Ovary (tissue), 9 donors: ENCODE results near the gene ASCC3. TPM values are rescaled to one million over a fixed set of nuclear protein-coding genes. Genes with fewer than 3 reads are reported as not detected.

Experiments
- DNase-seq, 5 donors: peaks; one replicate each; pipeline ENCODE4 v3.0.0-alpha.2; 2019 to 2020
- H3K27ac ChIP-seq, 2 donors: fragments of 200-600 bp; one replicate each; pipeline versions ENCODE4 v1.5.1 to v1.8.0; 2019 to 2022
- H3K27me3 ChIP-seq: fragments of 200-600 bp; one replicate; pipeline ENCODE4 v1.8.0; 2022
- H3K36me3 ChIP-seq: fragments of 200-600 bp; sonication (generic); one replicate; pipeline ENCODE4 v1.5.1; 2019
- H3K4me1 ChIP-seq: one replicate; pipeline ENCODE4 v1.8.1; 2013; ENCODE audit warnings: mild to moderate bottlenecking, moderate library complexity; ENCODE audit not compliant: insufficient read depth
- H3K4me3 ChIP-seq: fragments of 200-600 bp; sonication (generic); one replicate; pipeline ENCODE4 v1.5.1; 2017
- H3K9me3 ChIP-seq, 2 donors: fragments of 200-600 bp in 1 of 2; sonication (generic) in 1 of 2; one replicate each; pipeline versions ENCODE4 v1.5.1 to v1.8.1; 2013 to 2019; ENCODE audit warnings: mild to moderate bottlenecking in 1 of 2, moderate library complexity in 1 of 2
- CTCF ChIP-seq, 3 donors: fragments of 450-650 bp in 2 of 3; fragments of 200-600 bp in 1 of 3; IDR thresholded peaks; one replicate each; pipeline versions ENCODE4 v1.5.1 to v1.8.0; 2016 to 2022; ENCODE audit warnings: antibody characterized with exemption in 3 of 3, mild to moderate bottlenecking in 1 of 3
- EP300 ChIP-seq: sonication (generic); formaldehyde crosslinking; IDR thresholded peaks from one replicate; pipeline ENCODE4 v1.6.1; 2017; ENCODE audit warnings: antibody characterized with exemption
- POLR2A ChIP-seq: fragments of 450-650 bp; IDR thresholded peaks from one replicate; pipeline ENCODE4 v1.6.1; 2017; ENCODE audit warnings: antibody characterized with exemption, mild to moderate bottlenecking, moderate library complexity
- WGBS, 3 donors: extraction: QIAGEN DNeasy Blood & Tissue Kit in 1 of 3; methylation state at CpG; one replicate each; pipeline versions ENCODE4 v1.1.5 to v1.1.7; 2013 to 2017; 5-methylcytosine and 5-hydroxymethylcytosine counted together
- intact Hi-C, 4 donors: fragments of 100-400 bp; cut with DNase I; formaldehyde crosslinking; loops; one replicate each; pipeline versions ENCODE4 v1.11.0 to v1.15.1; 2022 to 2023
- polyA plus RNA-seq, 2 donors: library from polyadenylated mRNA; stranded (reverse); fragments of 200-250 nt in 1 of 2; fragments of 350-450 nt in 1 of 2; fragmentation: Illumina TruSeq in 1 of 2; extraction: RNeasy Lipid Tissue Mini Kit (QIAGEN cat#74804) in 1 of 2; gene quantifications; one replicate each; pipeline ENCODE4 v1.2.3, GENCODE V29; 2013 to 2014
- total RNA-seq, 7 donors: library from RNA; depleted of rRNA in 2 of 7; stranded (reverse); fragments of >200 nt in 2 of 7; fragmentation: NEBNext Ultra II Directional in 3 of 7; extraction: Animal tissue kit (Norgen Biotek cat#: 25700) in 3 of 7; gene quantifications; one replicate each; pipeline versions ENCODE4 v1.1.0 to v1.2.4, GENCODE V29; 2016 to 2023
- donor health status: DM: no; HTN: no; CAD: no; lungs with moderate emphysema.
- donor health status: DM: no; HTN: no; CAD: no.
- donor health status: Bipolar disorder and iron deficiency.
- donor health status: DM: yes; HTN: yes; CAD: no.
- donor health status: DM: no; HTN: no; CAD: no.
- donor health status: DM: yes; HTN: yes; CAD: no.

ASCC3 gene
- total and polyA plus RNA-seq, 9 donors: 8.2 to 34.2 (median 22.0) TPM

- WGBS, 3 donors: 97 to 99% (median 98%) methylated on average over 12 of the region's 12 CpGs
- no peaks in the 10 kb centered on the region for H3K9me3 ChIP-seq
- no peaks in the 10 kb centered on the region for H3K4me1 ChIP-seq
- no peak overlapping the region for H3K27ac ChIP-seq
- H3K27me3 ChIP-seq: no peaks in the 10 kb centered on the region
- intact Hi-C loops: no loop called here
- no peak for DNase-seq
- H3K36me3 ChIP-seq: no peaks in the 10 kb centered on the region
- H3K4me3 ChIP-seq: no peak overlapping the region
- no peak for TF ChIP-seq CTCF (IDR thresholded peaks at IDR 0.05)
- TF ChIP-seq POLR2A: no peak
These were observed 29.3 kb downstream of the ASCC3 start for GRCh38 chr6:100851819-100852218.

- 90 to 94% (median 93%) methylated on average over 2 of the region's 2 CpGs for WGBS, 3 donors
- no peaks in the 10 kb centered on the region for H3K9me3 ChIP-seq
- intact Hi-C loops: no loop called here
- TF ChIP-seq POLR2A (no peak), CTCF (IDR thresholded peaks at IDR 0.05) (no peak), EP300 (no peak)
- no peak overlapping the region for H3K27ac ChIP-seq
- no peak for DNase-seq
- no peak overlapping the region for H3K4me3 ChIP-seq
- H3K36me3 ChIP-seq: no peaks in the 10 kb centered on the region
- no peaks in the 10 kb centered on the region for H3K4me1 ChIP-seq
- no peaks in the 10 kb centered on the region for H3K27me3 ChIP-seq
These were observed 31.0 kb downstream of the ASCC3 start for GRCh38 chr6:100850174-100850573.

- no peak for DNase-seq
- TF ChIP-seq POLR2A (no peak), EP300 (no peak), CTCF (IDR thresholded peaks at IDR 0.05) (no peak)
- no peaks in the 10 kb centered on the region for H3K36me3 ChIP-seq
- peaks cover 2% of the 10 kb centered on the region for H3K4me1 ChIP-seq
- no peak overlapping the region for H3K4me3 ChIP-seq
- H3K9me3 ChIP-seq: no peaks in the 10 kb centered on the region
- no peak overlapping the region for H3K27ac ChIP-seq
- H3K27me3 ChIP-seq: no peaks in the 10 kb centered on the region
- intact Hi-C loops: no loop called here
- 70 to 93% (median 91%) methylated on average over 2 of the region's 2 CpGs for WGBS, 3 donors
These were observed 34.9 kb downstream of the ASCC3 start for GRCh38 chr6:100846276-100846675.

- WGBS, 3 donors: 61 to 86% (median 70%) methylated on average over 1 of the region's 1 CpG
- no peak for DNase-seq
- no peaks in the 10 kb centered on the region for H3K36me3 ChIP-seq
- H3K27ac ChIP-seq: no peak overlapping the region
- TF ChIP-seq EP300: no peak
- no peak for TF ChIP-seq CTCF (IDR thresholded peaks at IDR 0.05)
- TF ChIP-seq POLR2A: no peak
- peaks cover 2% of the 10 kb centered on the region for H3K4me1 ChIP-seq
- H3K4me3 ChIP-seq: no peak overlapping the region
- intact Hi-C loops: no loop called here
- H3K9me3 ChIP-seq: no peaks in the 10 kb centered on the region
- H3K27me3 ChIP-seq: no peaks in the 10 kb centered on the region
These were observed 35.5 kb downstream of the ASCC3 start for GRCh38 chr6:100845676-100846075.

GRCh38 chr6:100839419-100839818, 41.7 kb downstream of the ASCC3 start:
- intact Hi-C loops: no loop called here
- Histone ChIP-seq H3K27me3 (no peaks in the 10 kb centered on the region), H3K36me3 (no peaks in the 10 kb centered on the region), H3K4me3 (no peak overlapping the region), H3K9me3 (no peaks in the 10 kb centered on the region), H3K4me1 (peaks cover 2% of the 10 kb centered on the region), H3K27ac (no peak overlapping the region)
- no peak for TF ChIP-seq CTCF (IDR thresholded peaks at IDR 0.05)
- no peak for TF ChIP-seq EP300
- no peak for TF ChIP-seq POLR2A
- no peak for DNase-seq
- 97 to 100% (median 100%) methylated on average over 1 of the region's 1 CpG for WGBS, 3 donors
